Hematopoietic multipotent progenitor cell treated with erythropoietin and hydrocortisone succinate and interleukin-3 and kit ligand, for 15 days (in vitro differentiated cells): ENCODE measurements around the gene PRR5L.

ENCODE experiments used
- DNase-seq: peaks from one replicate; pipeline ENCODE4 v3.0.0-alpha.2; 2015; ENCODE audit warnings: low spot score

PRR5L gene

GRCh38 chr11:36436589-36436988 is 140.5 kb downstream of the PRR5L start:
- DNase-seq = no peak

GRCh38 chr11:36437413-36437812 is 141.3 kb downstream of the PRR5L start:
- DNase-seq = no peak

GRCh38 chr11:36438126-36438525 is 142.0 kb downstream of the PRR5L start:
- no peak for DNase-seq

GRCh38 chr11:36441610-36442208 is 145.6 kb downstream of the PRR5L start:
- DNase-seq = no peak

- no peak for DNase-seq
Observed at GRCh38 chr11:36443661-36444060, 147.6 kb downstream of the PRR5L start.

- DNase-seq = no peak
Observed at GRCh38 chr11:36446135-36446534, 150.0 kb downstream of the PRR5L start.

- no peak for DNase-seq
Observed at GRCh38 chr11:36447514-36447913, 151.4 kb downstream of the PRR5L start.

- DNase-seq = no peak
Observed at GRCh38 chr11:36447947-36448346, 151.9 kb downstream of the PRR5L start.

- no peak for DNase-seq
Observed at GRCh38 chr11:36449561-36450096, 153.5 kb downstream of the PRR5L start.

GRCh38 chr11:36450110-36450572 is 154.1 kb downstream of the PRR5L start:
- no peak for DNase-seq

- no peak for DNase-seq
Observed at GRCh38 chr11:36451045-36451444, 155.0 kb downstream of the PRR5L start.

- no peak for DNase-seq
Observed at GRCh38 chr11:36451681-36452080, 155.6 kb downstream of the PRR5L start.

- DNase-seq = no peak
Observed at GRCh38 chr11:36452236-36452940, 156.3 kb downstream of the PRR5L start.

GRCh38 chr11:36452961-36453360 is 156.9 kb downstream of the PRR5L start:
- no peak for DNase-seq

- no peak for DNase-seq
Observed at GRCh38 chr11:36453678-36454077, 157.6 kb downstream of the PRR5L start.

GRCh38 chr11:36454551-36454940 is 158.5 kb downstream of the PRR5L start:
- no peak for DNase-seq

GRCh38 chr11:36454941-36455631 is 159.0 kb downstream of the PRR5L start:
- DNase-seq = no peak

GRCh38 chr11:36455658-36456111 is 159.6 kb downstream of the PRR5L start:
- no peak for DNase-seq

- no peak for DNase-seq
Observed at GRCh38 chr11:36456156-36456555, 160.1 kb downstream of the PRR5L start.

GRCh38 chr11:36458129-36458915 is 162.2 kb downstream of the PRR5L start:
- DNase-seq = no peak

- no peak for DNase-seq
Observed at GRCh38 chr11:36459046-36459445, 163.0 kb downstream of the PRR5L start.

- no peak for DNase-seq
Observed at GRCh38 chr11:36460220-36460619, 164.1 kb downstream of the PRR5L start.
